NCI-H526 (cell line): Measurements from ENCODE around the gene EFCC1.

ENCODE experiments used
- DNase-seq, 2 experiments: peaks; one replicate each; lab custom pipeline; 2025; lab: John Stamatoyannopoulos, UW

EFCC1 gene

DNA sequence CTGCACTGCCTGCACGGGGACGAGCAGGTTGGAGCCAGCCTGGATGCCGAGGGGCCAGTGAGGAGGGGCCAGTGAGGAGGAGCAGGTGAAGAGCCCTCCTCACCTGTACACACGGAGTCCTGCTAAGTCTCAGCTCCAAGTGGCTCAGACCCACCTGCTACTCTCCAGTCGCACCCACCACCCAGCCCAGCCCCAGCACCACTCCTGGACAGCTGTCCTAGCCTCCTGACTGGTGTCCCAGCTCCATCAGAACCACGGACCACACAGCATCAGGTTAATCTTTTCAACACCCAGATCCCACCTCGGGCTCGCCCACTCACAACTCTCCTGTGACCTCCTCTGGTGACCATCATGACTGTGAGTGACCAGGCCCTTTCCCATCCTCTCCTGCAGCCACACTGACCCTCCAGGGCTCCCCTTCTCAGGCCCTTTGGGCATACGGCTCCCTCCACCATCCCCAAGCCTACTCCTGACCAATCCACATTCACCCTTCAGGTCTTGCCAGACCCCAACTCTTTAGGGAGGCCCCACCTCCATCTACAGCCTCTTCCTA, 13.8 kb downstream of the EFCC1 start:
- DNase-seq: no peak

DNA sequence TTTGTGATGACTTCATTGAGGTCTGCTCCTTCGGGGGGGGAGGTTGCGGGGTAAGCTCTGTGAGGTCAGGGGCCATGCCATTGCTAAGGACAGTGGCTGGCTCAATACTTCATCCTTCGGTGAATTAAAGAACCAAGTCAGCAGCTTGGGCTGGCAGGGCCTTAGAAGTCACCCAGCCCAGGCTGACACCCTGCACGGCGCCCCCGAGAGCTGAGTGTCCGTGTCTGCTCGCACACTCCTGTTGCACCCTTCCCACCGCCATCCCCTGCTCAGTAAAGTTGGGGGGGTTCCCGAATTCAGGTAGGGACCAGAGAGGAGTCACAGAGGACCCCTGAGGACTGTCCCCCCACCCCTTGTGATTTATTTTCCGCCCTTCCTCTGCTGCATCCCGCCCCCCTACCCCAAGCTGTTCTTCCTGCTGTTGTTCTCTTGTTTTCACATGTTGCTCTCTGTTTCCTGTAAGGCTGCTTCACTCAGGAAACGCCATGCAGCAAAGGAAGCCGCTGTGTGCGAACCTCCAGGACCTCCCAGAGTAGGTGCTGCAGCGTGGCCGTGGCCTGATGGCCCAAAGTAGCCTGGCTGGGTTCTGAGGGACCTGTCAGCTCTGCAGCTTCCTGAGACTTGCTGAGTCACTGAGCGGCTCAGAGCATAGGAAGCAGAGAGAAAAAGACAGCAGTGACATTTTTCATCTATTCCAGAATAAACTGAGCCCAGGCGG, 14.4 kb downstream of the EFCC1 start:
- DNase-seq: no peak

DNA sequence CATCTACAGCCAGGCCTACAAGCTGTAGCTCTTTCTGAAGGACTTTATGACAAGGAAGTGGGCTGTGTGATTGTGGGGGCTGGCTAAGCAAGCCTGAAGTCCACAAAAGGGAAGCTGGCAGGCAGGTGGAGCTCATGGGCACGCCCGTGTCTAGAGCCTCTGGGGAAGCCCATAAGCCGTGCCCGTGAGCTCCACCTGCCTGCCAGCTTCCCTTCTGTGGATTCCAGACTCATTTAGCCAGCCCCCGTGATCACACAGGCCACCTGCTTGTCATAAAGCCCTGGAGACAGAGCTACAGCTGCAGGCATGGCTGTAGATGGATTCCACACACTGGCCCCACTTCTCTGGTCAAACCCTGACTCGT, 15.2 kb downstream of the EFCC1 start:
- peak; percentile 83 to 94 for DNase-seq

DNA sequence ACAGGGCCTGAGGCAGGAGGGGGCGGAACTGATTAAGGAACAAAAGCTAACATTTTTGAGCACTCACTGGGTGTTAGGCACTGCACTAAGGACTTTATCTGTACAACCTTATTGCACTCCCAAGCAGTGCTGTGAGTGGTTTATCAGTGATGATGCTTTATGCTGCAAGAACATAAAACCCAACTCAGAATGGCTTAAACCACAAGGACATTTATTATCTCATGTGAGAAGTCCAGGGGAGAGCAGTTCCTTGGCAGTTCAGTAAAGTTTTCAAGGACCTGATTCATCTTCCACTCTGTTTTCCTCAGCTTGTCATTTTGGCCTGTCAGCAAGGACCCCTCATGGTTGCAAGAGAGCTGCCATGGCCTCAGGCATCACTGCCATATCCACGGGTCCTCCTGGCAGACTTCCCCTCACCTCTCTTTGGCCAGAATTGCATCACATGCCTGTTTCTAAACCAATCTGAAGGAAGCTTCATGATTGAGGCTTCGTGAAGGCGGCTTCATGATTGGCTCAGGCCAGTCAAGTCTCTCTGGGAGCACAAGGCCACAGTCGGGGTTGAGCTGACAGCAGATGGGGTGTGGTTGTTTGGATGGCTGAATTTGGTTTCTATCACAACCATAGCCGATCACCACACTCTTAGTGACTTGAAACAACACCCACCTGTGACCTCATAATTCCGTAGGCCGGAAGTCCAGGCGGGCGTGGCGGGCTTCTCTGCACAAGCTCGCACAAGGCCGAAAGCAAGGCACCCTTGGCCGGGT, 15.8 kb downstream of the EFCC1 start:
- no peak for DNase-seq

DNA sequence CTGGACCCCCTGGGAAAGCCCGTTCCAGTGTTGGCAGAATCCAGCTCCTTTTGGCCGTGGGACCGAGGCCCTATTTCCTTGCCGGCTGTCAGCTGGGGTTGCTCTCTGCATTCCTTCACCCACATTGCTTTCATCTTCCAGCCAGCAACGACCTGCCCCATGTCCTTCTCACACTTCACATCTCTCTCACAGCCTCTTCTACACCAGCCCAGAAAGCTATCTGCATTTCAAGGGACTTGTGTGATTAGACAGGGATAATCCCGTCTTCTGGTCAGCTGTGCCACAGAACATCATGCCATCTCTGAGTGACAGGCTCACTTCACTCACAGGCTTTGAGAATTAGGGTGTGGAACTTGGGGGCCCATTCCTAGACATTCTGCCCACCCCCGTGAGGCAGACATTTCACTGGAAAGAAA, 16.4 kb downstream of the EFCC1 start:
- no peak for DNase-seq

DNA sequence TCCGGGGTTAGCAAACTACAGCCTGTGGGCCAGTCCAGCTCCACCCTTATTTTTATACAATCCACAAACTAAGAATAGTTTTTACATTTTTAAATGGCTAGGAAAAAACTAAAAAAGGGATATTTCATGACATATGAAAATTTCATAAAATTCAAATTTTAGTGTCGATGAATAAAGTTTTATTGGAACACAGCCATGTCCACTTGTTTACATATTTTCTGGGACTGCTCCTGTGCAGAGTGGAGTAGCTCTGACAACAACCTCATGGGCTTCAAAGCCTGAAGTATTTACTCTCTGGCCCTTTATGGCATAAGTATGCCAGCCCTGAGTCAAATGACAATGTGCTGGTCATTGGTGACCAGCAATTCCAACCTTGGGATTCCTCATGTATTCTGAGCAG, 17.2 kb downstream of the EFCC1 start:
- DNase-seq: no peak

DNA sequence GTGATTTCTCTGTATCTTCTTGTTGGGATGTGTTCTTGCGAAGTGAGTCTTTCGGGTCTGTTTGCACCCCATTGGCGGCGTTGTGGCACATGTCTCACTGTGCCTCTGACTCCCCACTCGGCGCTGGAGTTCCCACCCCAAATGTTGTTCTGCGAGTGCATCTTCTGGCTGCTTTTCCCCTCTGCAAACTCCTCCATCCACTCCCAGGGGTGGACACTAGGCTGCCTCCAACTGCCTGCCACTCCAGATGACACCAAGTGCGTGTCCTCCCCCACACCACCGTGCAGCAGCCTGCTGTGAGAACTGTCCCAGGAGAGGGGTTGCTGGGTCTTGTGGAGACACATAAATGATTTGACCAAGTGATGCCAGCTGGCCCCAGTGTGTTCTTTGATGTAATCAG, 17.6 kb downstream of the EFCC1 start:
- no peak for DNase-seq

DNA sequence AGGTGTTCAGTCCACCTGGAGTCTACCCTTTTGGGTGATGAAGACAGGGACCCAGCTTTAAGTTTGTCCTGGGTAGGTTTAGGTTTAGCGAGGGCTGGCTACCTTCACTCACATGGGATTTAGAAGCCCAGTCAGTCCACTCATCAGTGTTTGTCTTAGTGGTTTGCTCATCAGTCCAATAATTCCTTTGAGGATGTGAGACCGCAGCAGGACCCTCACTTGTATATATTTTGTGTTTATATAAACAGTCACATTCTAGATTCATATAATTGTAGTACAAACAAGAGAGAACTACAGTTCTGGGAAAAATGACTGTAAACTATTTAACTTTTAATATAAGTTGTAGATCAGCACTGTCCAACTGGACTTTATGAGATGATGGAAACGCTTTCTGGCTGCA, 18.2 kb downstream of the EFCC1 start:
- no peak for DNase-seq

DNA sequence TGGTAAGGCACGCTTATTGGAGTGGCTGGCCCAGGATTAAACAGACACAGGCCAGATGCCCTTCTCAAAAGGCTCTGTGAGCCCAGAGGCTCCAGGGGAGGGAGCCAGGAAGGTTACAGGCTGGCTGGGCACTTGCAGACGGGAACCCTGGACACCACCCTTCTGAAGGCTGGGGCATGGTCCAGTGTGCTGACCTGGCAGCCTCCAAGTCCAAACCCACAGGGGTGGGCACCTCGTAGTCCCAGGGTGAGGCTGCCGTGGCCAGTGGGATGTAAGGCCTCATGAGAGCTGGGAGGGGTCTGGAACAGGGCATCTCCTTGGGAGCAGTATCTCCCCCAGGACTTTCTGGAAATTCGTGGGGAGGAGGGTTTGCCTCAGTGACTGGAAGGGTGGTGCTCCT, 19.6 kb downstream of the EFCC1 start:
- DNase-seq: no peak

DNA sequence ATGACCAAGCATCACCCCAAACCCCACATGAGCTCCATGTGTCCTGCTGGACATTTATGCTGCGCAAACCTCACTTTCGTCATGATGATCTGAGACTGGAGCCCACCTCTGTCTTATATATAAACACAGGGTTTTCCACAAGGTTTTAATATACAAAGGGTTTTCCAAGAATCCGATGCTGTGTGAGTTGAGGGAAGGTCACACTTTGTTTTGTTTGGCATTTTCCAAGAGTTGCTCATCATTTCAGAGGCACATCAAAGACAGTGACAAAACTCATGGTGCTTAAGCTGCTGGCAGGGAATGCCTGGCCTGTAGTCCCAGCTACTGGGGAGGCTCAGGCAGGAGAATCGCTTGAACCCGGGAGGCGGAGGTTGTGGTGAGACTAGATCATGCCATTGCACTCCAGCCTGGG, 20.0 kb downstream of the EFCC1 start:
- no peak for DNase-seq

DNA sequence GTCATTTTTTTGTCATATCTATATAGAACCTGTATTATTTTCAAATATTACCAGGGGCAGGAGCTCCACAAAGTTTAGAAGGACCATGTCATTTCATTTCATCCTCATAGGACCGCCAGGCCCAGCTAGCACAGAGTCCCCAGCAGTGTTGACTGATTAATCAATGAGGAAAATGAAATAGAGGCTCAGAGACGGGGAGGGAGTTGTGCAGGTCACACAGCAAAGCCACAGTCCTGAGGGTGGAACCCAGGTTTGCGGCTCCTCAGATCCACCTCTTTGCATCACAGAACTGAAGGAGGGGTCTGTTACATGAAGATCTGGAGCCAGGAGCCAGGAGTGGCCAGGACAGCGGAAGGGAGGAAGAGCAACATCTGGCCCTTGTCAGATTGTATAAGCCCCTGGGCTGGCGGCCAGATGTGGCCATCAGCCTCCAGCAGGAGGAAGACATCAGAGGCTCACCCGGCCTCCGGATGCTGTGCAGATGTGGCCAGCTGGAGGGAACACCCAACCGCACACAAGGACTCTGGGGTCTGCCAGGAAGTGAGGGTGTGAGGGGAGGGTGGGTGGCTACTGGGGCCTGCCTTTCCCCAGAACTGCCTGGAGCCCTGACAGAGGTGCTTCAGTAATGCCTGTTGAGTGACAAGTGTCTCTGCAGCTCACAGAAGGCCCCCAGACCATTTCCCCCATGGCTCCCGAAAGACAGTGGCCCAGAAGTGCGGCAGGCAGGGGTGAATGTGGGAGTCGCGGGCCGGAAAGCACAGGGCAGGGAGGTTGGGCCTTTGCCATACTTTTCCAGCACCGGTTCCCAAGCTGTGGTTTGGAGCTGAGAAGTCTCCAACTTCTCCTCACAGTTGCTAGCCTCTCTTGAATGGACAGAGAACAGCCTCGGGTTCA, 21.3 kb downstream of the EFCC1 start:
- no peak for DNase-seq

DNA sequence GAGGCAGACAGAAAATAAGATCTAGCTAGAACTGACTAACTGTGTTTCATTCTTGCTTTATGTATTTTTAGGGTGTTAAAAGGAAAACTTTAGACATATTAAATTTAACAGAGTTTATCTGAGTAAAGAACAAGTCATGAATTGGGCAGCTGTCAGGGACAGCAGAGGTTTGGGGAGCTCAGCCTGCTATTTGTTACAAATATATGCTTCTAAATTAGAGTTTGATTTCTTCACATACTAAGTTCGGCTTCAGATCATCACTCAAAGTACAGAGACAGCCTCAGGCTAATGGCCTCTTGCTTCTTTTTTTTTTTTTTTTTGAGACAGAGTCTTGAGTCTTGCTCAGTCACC, 21.9 kb downstream of the EFCC1 start:
- DNase-seq: no peak

DNA sequence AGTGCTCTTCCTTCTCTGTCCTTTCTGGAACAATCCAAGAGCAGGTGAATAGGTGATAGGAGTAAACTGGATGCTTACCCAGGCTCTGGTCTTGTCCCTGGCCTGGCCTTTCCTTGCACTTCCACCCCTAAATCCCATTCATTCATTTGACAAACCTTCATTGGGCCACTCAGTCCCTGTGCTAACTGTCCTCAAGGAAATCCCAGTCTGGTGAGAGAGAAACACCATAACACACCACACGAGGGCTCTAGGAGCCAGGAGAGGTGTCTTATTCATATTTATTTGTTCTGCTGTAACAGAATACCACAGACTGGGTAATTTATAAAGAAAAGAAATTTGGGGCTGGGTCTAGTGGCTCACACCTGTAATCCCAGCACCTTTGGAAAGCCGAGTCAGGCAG, 22.8 kb downstream of the EFCC1 start:
- peak; percentile 10 to 21 for DNase-seq

DNA sequence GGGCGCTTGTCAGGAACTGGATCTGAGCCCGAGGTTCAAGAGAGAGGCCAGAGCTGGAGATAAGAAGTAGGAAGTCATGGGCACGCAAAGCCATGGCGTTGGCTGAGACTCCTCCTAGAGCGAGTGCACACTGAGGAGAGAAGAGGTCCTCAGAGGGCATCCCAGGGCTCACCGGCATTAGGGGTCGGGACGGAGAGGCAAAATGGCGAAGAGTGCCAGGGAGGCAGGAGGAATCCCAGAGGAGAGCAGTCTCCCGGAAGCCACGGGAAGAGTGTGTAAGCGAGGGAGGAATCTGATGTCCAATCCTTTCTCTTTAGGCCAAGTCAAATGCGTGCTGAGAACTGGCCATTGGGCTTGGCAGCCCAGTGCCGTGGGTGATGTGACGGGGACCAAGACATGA, 24.0 kb downstream of the EFCC1 start:
- no peak for DNase-seq

DNA sequence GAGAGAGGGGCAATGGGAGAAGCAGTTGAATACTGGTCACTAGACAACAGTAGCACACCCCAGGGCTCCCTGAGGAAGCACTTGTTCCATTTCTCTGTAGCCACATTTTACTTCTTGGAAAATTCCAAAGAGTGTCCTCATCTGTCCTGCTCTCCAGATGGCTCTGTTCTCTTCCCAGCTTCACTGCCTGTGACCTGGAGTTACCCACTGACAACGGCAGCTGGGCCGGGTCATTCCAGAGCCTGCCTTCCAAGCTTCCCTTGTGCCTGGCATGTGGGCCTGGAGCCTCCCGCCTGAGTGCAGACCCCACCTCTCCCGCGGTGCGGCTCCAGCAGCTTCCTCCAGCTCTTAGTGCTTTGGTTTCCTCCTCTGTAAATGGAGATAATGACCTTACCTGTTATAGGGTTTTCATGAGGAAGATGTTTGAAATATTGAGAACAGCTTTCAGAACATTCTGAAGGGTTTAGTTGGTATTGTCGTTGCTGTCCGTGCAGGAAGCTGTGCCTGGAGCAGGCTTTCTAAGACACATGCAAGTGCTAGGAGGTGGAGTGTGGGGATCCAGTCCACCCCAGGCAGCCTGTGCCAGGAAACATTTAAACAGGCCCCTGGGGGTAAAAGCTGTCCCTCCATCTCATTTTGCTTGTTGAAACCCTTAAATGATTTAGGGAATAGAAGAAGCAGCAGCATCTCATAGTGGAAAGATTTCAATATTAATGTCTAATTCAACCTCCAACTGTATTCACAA, 24.8 kb downstream of the EFCC1 start:
- DNase-seq: no peak

DNA sequence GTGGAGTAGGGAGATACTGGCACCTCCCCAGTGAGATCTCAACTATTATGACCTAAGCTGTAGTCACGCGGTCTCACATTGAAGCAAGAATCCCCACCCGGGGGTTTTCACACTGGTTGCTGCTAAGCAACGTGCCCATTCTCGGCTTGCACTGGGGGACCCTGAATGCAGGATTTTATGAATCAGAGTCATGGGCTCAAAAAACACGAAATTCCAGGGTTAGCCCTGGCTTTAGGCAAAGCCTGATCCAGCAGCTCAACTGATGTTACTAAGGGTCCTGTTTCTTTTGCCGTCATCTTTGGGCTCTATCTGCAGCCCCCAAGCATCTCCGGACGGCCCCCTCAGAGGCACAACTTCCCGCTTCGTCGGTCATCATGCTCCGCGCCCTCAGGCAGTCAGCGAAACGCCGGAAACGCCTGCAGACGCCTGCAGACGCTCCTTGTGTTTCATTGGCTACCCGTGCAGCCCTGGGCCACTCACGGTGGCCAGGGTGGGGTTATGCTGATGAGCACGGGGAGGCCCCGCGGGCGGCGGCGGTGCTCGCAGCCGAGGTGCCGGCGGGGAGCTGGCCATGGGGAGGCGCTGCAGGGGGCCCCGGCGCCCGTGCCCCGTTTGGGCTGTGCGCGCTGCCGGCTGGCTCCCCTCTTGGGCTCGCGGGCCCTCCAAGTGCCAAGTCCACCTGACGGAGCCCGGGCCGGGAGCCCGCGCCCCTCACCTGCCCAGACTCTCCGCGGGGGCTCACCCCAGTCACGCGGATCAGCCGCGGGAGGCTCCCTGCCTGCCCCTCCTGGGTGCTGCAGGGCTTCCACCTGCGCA, 25.8 kb downstream of the EFCC1 start:
- peak; percentile 89 to 98 for DNase-seq

DNA sequence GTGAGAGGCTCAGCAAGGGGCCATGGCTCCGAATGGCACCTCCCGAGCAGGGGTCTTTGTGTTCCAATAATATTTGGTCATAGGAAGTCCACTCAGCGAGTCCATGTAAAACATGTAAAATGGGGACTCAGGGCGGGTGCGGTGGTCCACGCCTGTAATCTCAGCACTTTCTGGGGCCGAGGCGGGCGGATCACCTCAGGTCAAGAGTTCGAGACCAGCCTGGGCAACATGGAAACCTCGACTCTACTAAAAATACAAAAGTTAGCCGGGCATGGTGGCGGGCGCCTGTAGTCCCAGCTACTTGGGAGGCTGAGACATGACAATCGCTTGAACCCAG, 26.4 kb downstream of the EFCC1 start:
- DNase-seq: no peak

DNA sequence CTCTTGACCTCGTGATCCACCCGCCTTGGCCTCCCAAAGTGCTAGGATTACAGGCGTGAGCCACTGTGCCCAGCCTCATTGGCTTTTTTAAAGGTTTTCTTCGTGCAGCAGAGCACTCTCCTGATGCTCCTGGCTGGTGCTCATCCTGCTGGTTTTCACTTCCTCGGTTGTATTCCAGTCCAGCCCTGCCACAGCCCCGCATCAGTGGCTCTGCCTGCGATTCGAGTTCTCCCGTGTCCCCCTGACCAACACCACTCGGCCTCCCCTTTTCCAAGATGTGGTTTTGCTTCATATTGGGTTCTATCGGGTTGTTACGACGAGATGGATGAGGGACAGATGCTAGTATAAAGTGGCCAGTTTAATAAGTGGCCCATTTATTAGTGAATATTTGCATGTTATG, 27.8 kb downstream of the EFCC1 start:
- DNase-seq: no peak

DNA sequence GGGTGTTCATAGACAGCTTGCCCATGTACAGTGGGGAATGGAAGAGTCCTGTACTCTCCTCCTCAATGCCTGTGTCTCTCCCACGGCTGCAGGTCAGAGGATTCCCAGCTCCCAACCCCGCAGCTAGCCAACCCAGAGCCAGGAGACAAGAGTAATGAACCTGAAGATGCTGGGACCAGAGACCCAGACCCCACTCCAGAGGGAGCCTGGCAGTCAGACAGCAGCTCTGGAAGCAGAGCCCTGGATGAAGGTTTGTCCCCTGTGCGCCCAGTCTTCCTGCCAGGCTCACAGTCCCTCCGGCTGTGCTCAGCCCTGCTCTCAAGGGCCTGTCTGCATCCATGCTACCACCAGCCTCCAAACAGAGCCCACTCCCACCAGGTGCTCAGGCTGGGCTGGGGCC, 29.5 kb downstream of the EFCC1 start:
- DNase-seq: no peak

DNA sequence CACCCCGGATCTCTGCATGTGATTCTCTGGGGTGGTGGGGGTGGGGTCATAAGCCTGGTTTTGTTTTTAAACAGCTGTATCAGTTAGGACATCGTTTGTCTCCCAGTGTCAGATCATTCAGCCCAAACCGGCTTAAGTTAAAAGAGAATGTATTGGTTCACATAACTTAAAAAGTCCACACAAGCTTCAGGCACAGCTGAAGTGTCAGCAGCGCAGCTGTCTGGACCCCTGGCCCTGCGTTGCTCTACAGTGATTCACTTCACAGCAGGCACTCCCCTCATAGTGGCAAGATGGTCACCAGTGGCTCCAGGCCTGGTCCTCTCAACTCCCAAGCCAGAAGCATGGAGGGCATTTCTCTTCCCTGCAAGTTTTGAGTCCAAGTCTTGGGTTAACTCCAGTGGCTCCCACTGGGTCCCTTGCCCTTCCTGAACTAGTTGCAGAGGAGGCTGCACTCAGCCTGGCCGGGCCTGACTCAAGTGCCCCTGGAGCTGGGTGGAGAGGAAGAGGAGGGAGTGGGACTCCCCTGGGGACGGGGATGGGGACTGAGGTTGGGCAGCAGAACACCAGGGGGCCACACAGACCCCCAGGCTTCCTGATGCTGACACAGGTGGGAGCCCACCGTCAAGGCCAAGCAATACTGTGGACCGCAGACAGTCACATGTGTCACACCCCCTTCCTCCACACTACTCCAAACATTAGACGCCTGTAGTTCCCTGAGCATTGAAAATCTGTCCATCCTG, 30.5 kb downstream of the EFCC1 start:
- no peak for DNase-seq
